ENCODE measurements around the gene SDK1.

SDK1 gene

DNA sequence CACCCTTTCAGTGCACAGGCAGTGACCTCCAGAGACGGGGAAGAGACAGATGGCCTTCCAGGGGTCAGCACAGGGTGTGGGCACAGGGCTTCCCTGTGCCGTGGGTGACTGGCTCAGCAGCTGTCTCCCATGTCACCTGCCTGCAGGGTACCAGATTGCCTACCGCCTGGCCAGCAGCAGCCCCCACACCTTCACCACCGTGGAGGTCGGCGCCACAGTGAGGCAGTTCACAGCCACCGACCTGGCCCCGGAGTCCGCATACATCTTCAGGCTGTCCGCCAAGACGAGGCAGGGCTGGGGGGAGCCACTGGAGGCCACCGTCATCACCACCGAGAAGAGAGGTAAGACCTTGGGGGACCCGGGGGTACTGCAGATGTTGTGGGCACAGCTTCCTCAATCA is 844.5 kb downstream of the SDK1 start:
- TF ChIP-seq, protein P1, sequence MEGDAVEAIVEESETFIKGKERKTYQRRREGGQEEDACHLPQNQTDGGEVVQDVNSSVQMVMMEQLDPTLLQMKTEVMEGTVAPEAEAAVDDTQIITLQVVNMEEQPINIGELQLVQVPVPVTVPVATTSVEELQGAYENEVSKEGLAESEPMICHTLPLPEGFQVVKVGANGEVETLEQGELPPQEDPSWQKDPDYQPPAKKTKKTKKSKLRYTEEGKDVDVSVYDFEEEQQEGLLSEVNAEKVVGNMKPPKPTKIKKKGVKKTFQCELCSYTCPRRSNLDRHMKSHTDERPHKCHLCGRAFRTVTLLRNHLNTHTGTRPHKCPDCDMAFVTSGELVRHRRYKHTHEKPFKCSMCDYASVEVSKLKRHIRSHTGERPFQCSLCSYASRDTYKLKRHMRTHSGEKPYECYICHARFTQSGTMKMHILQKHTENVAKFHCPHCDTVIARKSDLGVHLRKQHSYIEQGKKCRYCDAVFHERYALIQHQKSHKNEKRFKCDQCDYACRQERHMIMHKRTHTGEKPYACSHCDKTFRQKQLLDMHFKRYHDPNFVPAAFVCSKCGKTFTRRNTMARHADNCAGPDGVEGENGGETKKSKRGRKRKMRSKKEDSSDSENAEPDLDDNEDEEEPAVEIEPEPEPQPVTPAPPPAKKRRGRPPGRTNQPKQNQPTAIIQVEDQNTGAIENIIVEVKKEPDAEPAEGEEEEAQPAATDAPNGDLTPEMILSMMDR (IDR thresholded peaks at IDR 0.05; ENCODE audit: low read depth, low read length): no peak
- no peak for DNase-seq (ENCODE audit: low read depth, low spot score)
- in situ Hi-C loops (cut with HindIII; ENCODE audit: low sequenced_read_pairs): no loop called here
- no peak overlapping the region for H3K4me3 ChIP-seq (ENCODE audit: low read depth, low read length)

DNA sequence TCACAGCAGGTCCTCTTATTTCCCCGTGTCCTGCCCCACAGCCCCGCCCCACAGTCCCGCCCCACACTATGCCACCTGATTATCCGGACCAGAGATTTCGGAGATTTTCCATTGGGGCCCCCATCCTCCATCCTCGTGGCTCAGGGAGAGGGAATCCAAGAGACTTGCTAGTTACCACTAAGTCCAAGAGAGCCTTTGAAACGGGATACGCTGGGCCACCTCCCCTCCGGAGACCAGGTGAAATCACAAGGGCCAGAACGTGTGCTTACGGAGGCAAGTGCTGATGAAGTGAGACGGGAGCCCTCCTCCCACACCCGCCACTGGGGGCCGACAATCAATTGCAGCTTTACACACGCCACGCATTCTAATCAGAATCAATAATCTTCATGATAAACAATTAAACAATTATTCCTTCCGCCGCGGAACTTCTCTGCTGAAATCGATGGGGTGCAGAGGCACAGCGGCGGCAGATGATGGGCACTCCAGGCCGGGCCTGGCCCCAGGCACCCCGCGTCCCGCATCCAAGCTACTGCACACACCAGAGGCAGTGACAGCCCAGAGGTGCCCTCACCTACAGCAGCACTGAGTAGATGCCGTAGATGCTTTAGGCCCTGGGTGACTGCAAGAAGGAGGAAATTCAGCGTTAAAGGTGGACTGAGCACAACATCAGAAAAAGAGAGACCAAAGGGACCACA is 847.0 kb downstream of the SDK1 start:
- TF ChIP-seq, protein P1 (IDR thresholded peaks at IDR 0.05; ENCODE audit: low read depth, low read length): no peak
- no peak for DNase-seq (ENCODE audit: low read depth, low spot score)
- no peak overlapping the region for H3K4me3 ChIP-seq (ENCODE audit: low read depth, low read length)
- in situ Hi-C loops (cut with HindIII; ENCODE audit: low sequenced_read_pairs): no loop called here

DNA sequence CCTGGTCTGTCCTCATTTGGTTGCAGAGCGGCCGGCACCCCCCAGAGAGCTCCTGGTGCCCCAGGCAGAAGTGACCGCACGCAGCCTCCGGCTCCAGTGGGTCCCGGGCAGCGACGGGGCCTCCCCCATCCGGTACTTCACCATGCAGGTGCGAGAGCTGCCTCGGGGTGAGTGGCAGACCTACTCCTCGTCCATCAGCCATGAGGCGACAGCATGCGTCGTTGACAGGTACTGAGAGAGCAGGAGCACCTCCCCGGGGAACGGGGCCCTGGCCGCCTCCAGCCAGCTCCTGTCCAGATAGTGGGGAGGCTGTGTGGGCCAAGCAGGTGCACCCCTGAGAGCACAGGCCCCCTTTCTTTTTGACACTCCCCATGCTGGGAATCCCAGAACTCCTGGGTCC is 848.2 kb downstream of the SDK1 start:
- TF ChIP-seq, protein P1 (IDR thresholded peaks at IDR 0.05; ENCODE audit: low read depth, low read length): no peak
- in situ Hi-C loops (cut with HindIII; ENCODE audit: low sequenced_read_pairs): no loop called here
- no peak overlapping the region for H3K4me3 ChIP-seq (ENCODE audit: low read depth, low read length)
- DNase-seq (ENCODE audit: low read depth, low spot score): no peak

DNA sequence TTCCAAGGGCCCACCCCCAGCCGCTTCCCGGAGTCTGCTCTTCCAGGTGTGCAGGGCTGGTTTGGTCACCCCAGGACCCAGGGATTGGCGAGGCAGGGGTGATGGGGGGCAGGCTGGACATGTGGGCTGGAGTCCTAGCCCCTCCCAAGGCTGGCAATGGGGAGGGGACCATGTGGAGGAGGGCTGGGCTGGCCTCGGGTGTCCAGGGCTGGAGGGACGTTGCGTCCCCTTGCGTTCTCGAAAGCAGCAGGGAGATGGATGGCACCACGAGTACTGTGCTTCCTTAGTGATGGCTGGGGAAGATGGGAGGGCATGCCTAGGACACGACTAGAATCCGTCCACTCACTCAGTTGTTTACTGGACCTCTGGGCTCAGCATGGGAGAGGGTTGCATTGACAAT is 848.6 kb downstream of the SDK1 start:
- H3K4me3 ChIP-seq (ENCODE audit: low read depth, low read length): no peak overlapping the region
- DNase-seq (ENCODE audit: low read depth, low spot score): no peak
- in situ Hi-C loops (cut with HindIII; ENCODE audit: low sequenced_read_pairs): no loop called here
- TF ChIP-seq, protein P1 (IDR thresholded peaks at IDR 0.05; ENCODE audit: low read depth, low read length): no peak

DNA sequence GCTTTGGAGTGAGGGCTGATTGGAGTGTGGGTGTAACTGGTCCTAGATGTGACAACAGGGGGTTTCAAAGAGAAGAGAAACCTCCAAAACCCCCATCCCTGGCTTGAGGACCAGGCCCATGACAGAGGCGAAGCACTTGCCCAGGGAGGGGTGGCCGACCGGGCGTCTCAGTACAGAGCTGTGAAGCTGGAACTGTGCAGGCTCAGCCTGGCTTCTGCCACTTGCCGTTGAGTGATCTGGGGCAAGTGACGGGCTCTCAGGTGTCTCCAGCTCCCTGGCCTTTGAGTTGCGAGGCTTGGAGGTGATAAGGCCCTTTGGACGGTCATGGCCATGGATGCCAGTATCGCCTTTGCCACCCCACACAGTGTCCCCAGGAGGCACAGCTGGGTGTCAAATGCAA is 849.7 kb downstream of the SDK1 start:
- no peak overlapping the region for H3K4me3 ChIP-seq (ENCODE audit: low read depth, low read length)
- DNase-seq (ENCODE audit: low read depth, low spot score): no peak
- TF ChIP-seq, protein P1 (IDR thresholded peaks at IDR 0.05; ENCODE audit: low read depth, low read length): no peak
- in situ Hi-C loops (cut with HindIII; ENCODE audit: low sequenced_read_pairs): no loop called here

DNA sequence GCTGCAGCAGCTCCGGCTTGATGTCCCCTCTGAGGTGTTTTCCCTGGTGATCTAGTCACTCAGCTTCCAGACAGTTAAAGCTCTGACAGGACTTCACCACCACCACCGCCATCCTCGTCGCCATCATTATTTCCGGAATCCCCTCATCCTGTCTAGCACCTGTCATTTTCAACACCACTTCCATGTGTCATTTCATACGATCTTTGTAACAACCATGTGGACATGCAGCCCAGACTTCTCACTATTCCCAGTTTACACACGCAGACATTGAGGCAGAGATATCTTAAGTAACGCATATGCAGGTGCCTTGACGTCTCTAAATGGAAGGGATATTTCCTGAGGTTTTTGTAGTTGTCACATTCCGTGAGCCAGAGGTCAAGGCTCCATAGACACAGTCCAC is 850.5 kb downstream of the SDK1 start:
- in situ Hi-C loops (cut with HindIII; ENCODE audit: low sequenced_read_pairs): no loop called here
- TF ChIP-seq, protein P1 (IDR thresholded peaks at IDR 0.05; ENCODE audit: low read depth, low read length): no peak
- no peak for DNase-seq (ENCODE audit: low read depth, low spot score)
- H3K4me3 ChIP-seq (ENCODE audit: low read depth, low read length): no peak overlapping the region

Data from astrocyte of the spinal cord (primary cell).